ENCODE measurements around the gene ZBTB21. TPM values are rescaled to one million over a fixed set of nuclear protein-coding genes. Genes with fewer than 3 reads are reported as not detected.

ZBTB21 gene
- total RNA-seq, 1 donor from 2014 or later = 17.8 TPM

DNA sequence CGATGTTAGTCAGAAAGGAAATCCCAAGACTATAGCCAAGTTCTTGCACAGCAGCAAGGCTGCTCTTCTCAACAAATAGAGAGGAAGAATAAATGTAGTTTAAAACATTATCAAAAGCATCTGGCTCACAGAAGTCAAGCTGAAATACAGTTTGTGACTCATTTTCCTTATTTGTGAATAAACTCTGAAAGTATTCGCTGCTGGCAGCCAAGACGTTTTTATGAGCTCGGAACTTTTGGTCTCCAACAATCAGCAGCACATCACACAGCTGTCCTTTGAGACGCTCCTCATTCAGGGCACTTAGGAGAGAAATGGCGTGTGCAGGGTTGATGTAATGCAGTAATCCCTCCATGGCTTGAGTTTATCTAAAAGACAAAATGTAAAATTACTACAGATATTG is 16.4 kb downstream of the ZBTB21 start:
- no peaks in the 10 kb centered on the region for H3K27me3 ChIP-seq
- no peak for TF ChIP-seq CTCF (IDR thresholded peaks at IDR 0.05)
- H3K36me3 ChIP-seq = peaks cover 35% of the 10 kb centered on the region
- no peaks in the 10 kb centered on the region for H3K9me3 ChIP-seq
- no peak overlapping the region for H3K27ac ChIP-seq
- H3K4me3 ChIP-seq = no peak overlapping the region
- H3K4me1 ChIP-seq = no peaks in the 10 kb centered on the region
- ATAC-seq (no peak), DNase-seq (no peak)
- intact Hi-C loops (cut with DNase I) = no loop called here

DNA sequence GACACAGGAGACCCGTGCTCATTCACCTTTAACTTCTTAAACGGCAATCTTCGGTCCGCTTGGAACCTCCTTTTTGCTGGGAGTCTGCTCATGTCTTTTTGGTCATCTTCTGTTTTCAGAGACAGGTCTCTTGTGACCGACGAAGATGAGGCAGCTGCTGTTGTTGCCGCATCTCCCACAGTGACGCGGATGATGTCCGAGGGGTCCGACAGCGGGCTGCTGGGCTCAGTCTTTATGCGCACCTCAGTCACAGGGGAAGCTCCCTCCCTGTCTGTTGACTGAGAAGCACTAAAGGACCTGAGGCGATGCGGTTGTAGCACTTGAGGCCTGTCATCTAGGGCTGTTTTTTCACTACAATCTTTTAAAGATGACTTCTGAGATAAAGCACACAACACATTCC is 17.6 kb downstream of the ZBTB21 start:
- TF ChIP-seq CTCF (IDR thresholded peaks at IDR 0.05) = no peak
- no peak overlapping the region for H3K4me3 ChIP-seq
- no peaks in the 10 kb centered on the region for H3K27me3 ChIP-seq
- H3K4me1 ChIP-seq = no peaks in the 10 kb centered on the region
- ATAC-seq (no peak), DNase-seq (no peak)
- intact Hi-C loops (cut with DNase I) = no loop called here
- peaks cover 35% of the 10 kb centered on the region for H3K36me3 ChIP-seq
- no peak overlapping the region for H3K27ac ChIP-seq
- H3K9me3 ChIP-seq = no peaks in the 10 kb centered on the region

DNA sequence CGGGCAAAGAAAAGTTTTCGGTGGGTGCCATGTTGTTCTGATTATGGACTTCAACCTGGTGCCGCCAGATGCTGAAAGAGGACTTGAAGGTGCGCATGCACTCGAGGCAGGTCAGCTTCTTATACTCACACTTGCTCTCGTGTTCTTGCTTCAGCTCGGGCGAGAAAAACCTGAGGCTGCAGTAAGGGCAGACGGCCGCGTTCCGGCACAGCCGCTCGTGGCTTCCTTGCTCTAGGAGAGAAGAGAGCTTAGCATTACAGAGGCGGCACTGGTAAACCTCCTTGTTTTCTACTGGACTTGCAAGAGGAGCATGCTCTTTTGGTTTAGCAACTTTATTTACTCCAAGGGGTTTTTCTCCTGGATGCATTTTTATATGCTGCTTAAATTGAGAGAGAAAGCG is 18.5 kb downstream of the ZBTB21 start:
- no peak for TF ChIP-seq CTCF (IDR thresholded peaks at IDR 0.05)
- no peaks in the 10 kb centered on the region for H3K9me3 ChIP-seq
- peaks cover 35% of the 10 kb centered on the region for H3K36me3 ChIP-seq
- no peak overlapping the region for H3K27ac ChIP-seq
- no peaks in the 10 kb centered on the region for H3K4me1 ChIP-seq
- intact Hi-C loops (cut with DNase I) = no loop called here
- H3K4me3 ChIP-seq = no peak overlapping the region
- ATAC-seq = no peak
- no peak for DNase-seq
- no peaks in the 10 kb centered on the region for H3K27me3 ChIP-seq

GRCh38 chr21:41989698-41990097 is 20.5 kb downstream of the ZBTB21 start:
- Histone ChIP-seq H3K36me3 (peaks cover 35% of the 10 kb centered on the region), H3K27ac (no peak overlapping the region), H3K4me1 (no peaks in the 10 kb centered on the region), H3K4me3 (no peak overlapping the region), H3K27me3 (no peaks in the 10 kb centered on the region), H3K9me3 (no peaks in the 10 kb centered on the region)
- intact Hi-C loops (cut with DNase I) = no loop called here
- no peak for DNase-seq
- ATAC-seq = no peak
- no peak for TF ChIP-seq CTCF (IDR thresholded peaks at IDR 0.05)

DNA sequence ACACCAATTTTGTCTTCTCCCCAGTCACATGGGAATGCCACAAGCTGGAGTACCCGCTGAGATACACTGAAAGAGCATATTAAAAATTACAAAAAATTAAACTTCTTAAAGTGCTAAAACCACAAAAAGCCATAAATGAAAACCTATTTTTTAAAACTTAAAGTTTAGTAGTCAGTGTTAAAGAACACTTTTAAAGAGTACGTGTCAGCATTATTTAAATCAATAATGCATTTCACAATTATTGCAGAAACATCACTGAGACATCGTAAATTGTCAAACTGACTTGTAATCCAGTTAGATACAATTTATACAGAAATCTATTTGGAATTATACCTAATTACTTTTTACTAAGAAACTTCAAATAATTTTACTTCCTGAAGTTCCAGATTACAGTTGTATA is 22.9 kb downstream of the ZBTB21 start:
- Histone ChIP-seq H3K4me3 (no peak overlapping the region), H3K27me3 (no peaks in the 10 kb centered on the region), H3K4me1 (no peaks in the 10 kb centered on the region), H3K9me3 (no peaks in the 10 kb centered on the region), H3K27ac (no peak overlapping the region), H3K36me3 (peaks cover 16% of the 10 kb centered on the region)
- no peak for TF ChIP-seq CTCF (IDR thresholded peaks at IDR 0.05)
- DNase-seq (no peak), ATAC-seq (no peak)
- intact Hi-C loops (cut with DNase I) = no loop called here

GRCh38 chr21:41985662-41986416 is 24.3 kb downstream of the ZBTB21 start:
- TF ChIP-seq CTCF (IDR thresholded peaks at IDR 0.05) = no peak
- DNase-seq = no peak
- Histone ChIP-seq H3K4me3 (no peak overlapping the region), H3K27me3 (no peaks in the 10 kb centered on the region), H3K27ac (no peak overlapping the region), H3K36me3 (peaks cover 2% of the 10 kb centered on the region), H3K9me3 (no peaks in the 10 kb centered on the region), H3K4me1 (no peaks in the 10 kb centered on the region)
- no peak for ATAC-seq
- intact Hi-C loops (cut with DNase I) = no loop called here

Data from upper lobe of right lung (tissue), 1 donor.